ENCODE data around the gene KRTAP3-1. TPM values are rescaled to one million over a fixed set of nuclear protein-coding genes. Genes with fewer than 3 reads are reported as not detected.
A peak's percentile ranks its signal among the peaks of the same experiment; 100 is the strongest.
"Not testable (repeated sequence)": the region's sequence is repeated elsewhere in the genome, so short reads cannot be mapped to it uniquely, and the experiment has no call there.

The KRTAP3-1 gene
- polyA plus RNA-seq, 6 donors from 2014 or later = not detected

DNA sequence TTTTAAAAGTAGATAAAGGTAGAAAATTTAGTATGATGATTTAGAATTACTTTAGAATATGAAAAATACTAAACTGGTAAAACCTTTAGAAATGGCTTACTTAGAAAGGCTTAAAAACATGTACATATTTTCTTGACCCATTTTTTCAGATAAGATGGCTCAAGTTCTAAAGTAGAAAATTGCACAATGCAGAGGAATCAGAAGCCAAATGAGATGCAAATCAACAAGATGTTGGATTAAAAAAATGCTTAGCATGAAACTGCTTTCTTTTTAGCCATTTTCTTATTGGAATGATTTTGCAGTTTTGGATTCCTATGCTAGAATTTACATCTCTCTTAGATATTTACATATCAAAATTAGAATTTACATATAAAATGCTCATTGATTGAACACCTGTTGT, 1.5 kb upstream of the KRTAP3-1 start:
- no peak for ATAC-seq (ENCODE audit: low read depth in 2 of 2)

DNA sequence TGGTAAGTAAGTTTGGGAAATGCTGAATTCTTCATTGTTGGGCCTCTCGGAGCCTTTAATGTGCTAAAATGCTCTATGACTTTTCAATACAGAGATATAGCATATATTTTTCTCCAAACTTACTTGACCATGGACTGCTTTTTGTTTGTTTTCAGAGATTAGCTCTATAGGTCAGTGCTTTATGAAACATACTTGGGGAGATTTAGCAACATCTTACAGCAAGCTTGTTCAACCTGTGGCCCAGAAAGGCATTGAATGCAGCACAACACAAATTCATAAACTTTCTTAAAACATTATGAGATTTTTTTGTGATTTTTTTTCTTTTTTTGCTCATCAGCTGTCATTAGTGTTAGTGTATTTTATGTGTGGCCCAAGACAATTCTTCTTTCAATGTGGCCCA, 1.0 kb upstream of the KRTAP3-1 start:
- no peak for ATAC-seq (ENCODE audit: low read depth in 2 of 2)
- no peaks in the 10 kb centered on the region for H3K36me3 Mint-ChIP-seq
- no peak for DNase-seq
- no peaks in the 10 kb centered on the region for H3K9me3 Mint-ChIP-seq
- no peak overlapping the region for H3K4me3 Mint-ChIP-seq
- peaks cover 0 to 1% (median 0%) of the 10 kb centered on the region in 3 donors for H3K4me1 Mint-ChIP-seq
- H3K27ac Mint-ChIP-seq = no peak overlapping the region
- H3K27me3 Mint-ChIP-seq = peaks cover 0 to 12% (median 0%) of the 10 kb centered on the region in 3 donors

More for the DNA sequence above, 1.5 kb upstream of the KRTAP3-1 start:
- H3K9me3 Mint-ChIP-seq = no peaks in the 10 kb centered on the region
- H3K27ac Mint-ChIP-seq = peak overlapping the region in 1 of 6 donors; percentile 12
- H3K4me1 Mint-ChIP-seq = peaks cover 2 to 6% (median 3%) of the 10 kb centered on the region in 3 donors
- no peaks in the 10 kb centered on the region for H3K36me3 Mint-ChIP-seq
- no peak for DNase-seq
- no peak overlapping the region for H3K4me3 Mint-ChIP-seq
- H3K27me3 Mint-ChIP-seq = peaks cover 0 to 15% (median 0%) of the 10 kb centered on the region in 3 donors

DNA sequence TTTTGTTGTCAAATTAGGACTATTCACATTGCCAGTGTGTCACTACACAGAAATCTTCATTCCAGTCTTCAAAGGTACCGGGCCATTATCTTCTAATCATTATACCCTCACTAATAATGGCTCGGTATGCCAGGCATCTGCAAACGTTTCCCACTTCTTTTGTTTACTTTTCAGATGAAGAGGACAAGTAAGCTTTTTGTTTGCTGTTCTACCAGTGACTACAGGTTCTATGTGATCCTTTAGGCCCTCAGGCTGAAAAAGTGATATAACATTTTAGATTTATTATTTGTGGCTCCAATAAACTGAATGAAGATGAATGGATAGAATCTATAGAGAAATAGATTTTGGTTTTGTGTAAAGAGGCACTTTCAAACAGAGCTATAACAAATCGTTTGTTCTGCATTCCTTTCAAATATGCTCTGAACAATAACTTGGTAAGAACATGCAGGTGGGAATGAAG, 403 bp upstream of the KRTAP3-1 start:
- H3K27ac Mint-ChIP-seq = no peak overlapping the region
- no peaks in the 10 kb centered on the region for H3K9me3 Mint-ChIP-seq
- no peak for DNase-seq
- no peak overlapping the region for H3K4me3 Mint-ChIP-seq
- no peaks in the 10 kb centered on the region for H3K36me3 Mint-ChIP-seq
- H3K4me1 Mint-ChIP-seq = no peaks in the 10 kb centered on the region
- no peak for ATAC-seq (ENCODE audit: low read depth in 2 of 2)
- peaks cover 0 to 16% (median 3%) of the 10 kb centered on the region in 3 donors for H3K27me3 Mint-ChIP-seq

DNA sequence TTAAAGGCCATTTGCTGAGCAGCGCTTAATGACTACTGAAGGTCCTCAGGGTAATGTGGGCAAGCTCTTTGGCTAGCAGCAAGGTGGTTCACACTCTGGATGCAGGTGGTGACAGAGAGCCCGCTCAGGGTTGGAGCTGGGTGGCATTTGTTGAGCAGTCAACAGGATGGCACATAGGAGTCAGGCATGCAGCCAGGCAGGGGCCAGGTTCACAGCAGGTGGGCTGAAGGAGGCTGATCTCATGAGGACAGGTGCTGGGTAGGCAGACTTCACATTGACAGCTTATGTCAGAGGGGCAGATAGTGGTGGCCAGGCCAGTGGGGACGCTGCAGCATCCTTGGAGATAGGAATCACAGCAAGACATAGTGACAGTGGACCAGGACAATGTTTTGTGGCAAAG, 4.5 kb downstream of the KRTAP3-1 start:
- peaks cover 21 to 34% (median 27%) of the 10 kb centered on the region in 3 donors for H3K27me3 Mint-ChIP-seq
- H3K4me3 Mint-ChIP-seq = no peak overlapping the region
- no peaks in the 10 kb centered on the region for H3K36me3 Mint-ChIP-seq
- no peak overlapping the region for H3K27ac Mint-ChIP-seq
- H3K4me1 Mint-ChIP-seq = no peaks in the 10 kb centered on the region
- DNase-seq (no peak), ATAC-seq (ENCODE audit: low read depth in 2 of 2) (no peak)
- peaks cover 0 to 2% (median 0%) of the 10 kb centered on the region in 7 donors for H3K9me3 Mint-ChIP-seq

DNA sequence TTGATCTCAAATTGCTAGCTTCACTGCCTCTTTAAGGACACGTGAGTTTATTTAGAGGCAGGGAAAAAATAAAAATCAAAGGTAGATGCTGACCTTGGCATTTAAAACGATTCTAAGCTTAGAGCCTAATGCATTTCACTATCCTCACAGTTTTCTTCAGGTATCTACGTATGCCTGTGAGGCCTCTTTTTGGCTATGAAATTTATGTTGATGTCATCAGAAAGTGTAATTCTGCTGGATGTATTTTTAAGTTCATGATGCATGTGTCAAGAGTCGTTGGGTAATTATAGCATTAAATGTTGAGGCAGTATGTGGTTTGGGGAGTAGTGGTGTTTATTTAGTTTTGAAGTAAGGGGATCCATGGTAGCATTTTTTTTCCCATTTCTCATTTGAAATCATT, 5.0 kb downstream of the KRTAP3-1 start:
- Mint-ChIP-seq H3K4me3 (no peak overlapping the region), H3K4me1 (no peaks in the 10 kb centered on the region), H3K36me3 (no peaks in the 10 kb centered on the region), H3K27ac (peak overlapping the region in 1 of 6 donors; percentile 14), H3K27me3 (peaks cover 21 to 38% (median 31%) of the 10 kb centered on the region in 3 donors), H3K9me3 (peaks cover 0 to 3% (median 0%) of the 10 kb centered on the region in 7 donors)
- DNase-seq = no peak
- no peak for ATAC-seq (ENCODE audit: low read depth in 2 of 2)

DNA sequence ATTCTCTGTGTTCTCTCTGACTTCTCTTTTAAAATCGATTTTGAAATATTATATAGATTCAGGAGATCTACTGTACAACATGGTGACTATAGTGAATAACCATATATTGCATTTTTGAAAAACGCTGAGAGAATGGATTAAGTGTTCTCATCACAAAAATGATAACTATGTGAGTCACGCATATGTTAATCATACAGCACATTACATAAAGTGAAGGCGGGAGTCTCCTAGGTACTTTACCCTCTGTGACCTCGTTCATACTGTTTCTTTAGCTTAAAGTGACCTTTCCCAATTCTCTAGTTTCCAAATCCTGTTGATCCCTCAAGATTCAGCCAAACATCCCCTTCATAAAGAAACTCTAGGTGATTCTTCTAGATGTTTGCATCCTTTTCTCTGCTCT, 6.1 kb downstream of the KRTAP3-1 start:
- Mint-ChIP-seq H3K4me3 (no peak overlapping the region), H3K27me3 (peaks cover 21 to 48% (median 31%) of the 10 kb centered on the region in 3 donors), H3K36me3 (no peaks in the 10 kb centered on the region), H3K4me1 (no peaks in the 10 kb centered on the region), H3K9me3 (peaks cover 0 to 3% (median 0%) of the 10 kb centered on the region in 7 donors), H3K27ac (no peak overlapping the region)
- ATAC-seq (ENCODE audit: low read depth in 2 of 2) (no peak), DNase-seq (no peak)

DNA sequence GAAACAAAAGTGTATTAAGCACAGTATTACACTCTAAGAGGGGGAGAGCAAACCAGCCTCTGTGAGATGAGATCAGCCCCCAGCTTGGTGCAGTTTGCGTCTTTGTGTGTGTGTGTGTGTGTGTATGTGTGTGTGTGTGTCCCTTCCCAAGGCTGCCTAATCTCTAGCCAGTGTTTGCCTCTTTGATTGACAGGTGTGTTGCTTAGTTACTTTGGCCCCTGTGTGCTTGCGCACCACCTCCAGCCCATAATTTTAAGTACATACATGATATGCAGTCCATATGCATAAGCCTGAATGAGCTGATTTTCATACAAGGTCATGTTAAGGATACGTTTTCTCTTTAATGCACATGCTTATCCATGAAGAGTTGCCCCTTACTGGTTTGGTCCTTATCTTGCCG, 7.1 kb downstream of the KRTAP3-1 start:
- Mint-ChIP-seq H3K27ac (no peak overlapping the region), H3K27me3 (peaks cover 30 to 59% (median 40%) of the 10 kb centered on the region in 3 donors), H3K4me3 (no peak overlapping the region)

DNA sequence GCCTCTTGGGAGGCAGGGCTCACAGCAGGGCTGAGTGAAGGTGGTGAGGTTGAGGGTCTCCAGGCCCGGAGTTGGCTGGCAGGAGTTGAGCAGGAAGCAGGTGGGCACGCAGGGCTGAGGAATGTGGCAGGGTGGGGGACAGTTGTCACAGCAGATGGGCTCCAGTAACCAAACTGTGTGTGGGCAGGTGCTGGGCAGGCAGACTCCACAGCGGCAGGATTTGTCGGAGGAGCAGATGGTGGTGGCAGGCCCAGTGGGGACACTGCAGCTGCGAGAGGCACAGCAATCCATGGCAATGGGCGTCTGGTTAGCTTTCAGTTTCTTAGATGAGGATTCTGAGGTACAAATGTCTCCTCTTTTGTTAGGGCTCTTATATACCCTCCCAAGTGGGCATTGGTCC, 9.4 kb downstream of the KRTAP3-1 start, which contains the start of gene KRTAP3-2:
TSS of gene KRTAP3-2 (minus strand) at position 344 of the 400 bp plus-strand sequence. CDS start at position 291, 53 bp downstream.
- not testable (repeated sequence) for H3K27ac Mint-ChIP-seq; H3K36me3 Mint-ChIP-seq; ATAC-seq (ENCODE audit: low read depth in 2 of 2); H3K4me3 Mint-ChIP-seq; DNase-seq; H3K4me1 Mint-ChIP-seq; H3K9me3 Mint-ChIP-seq
- H3K27me3 Mint-ChIP-seq = peaks cover 38 to 70% (median 49%) of the 10 kb centered on the region in 3 donors

More for the DNA sequence above, 7.1 kb downstream of the KRTAP3-1 start:
- DNase-seq = no peak
- peaks cover 0 to 3% (median 0%) of the 10 kb centered on the region in 7 donors for H3K9me3 Mint-ChIP-seq
- no peaks in the 10 kb centered on the region for H3K4me1 Mint-ChIP-seq
- no peaks in the 10 kb centered on the region for H3K36me3 Mint-ChIP-seq
- no peak for ATAC-seq (ENCODE audit: low read depth in 2 of 2)

DNA sequence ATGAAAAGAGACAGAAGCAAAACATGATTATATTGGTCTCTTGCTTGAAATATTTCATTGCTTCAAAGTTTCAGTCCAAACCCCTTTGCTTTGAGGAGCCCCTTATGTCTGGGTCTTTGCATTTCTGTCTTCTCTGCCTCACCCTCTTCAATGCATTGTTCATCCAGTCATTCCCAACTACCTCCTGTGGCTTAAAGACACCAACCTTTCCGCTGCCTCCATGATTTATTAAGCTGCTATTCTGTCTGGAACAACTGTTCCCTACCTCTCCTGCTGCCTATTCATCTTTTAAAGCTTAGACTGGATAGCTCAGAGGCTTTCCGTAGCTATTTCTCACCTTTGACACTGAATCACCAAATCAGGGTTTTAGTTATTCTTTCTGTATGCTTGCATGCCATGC, 11.6 kb downstream of the KRTAP3-1 start:
- Mint-ChIP-seq H3K9me3 (peaks cover 0 to 3% (median 0%) of the 10 kb centered on the region in 7 donors), H3K36me3 (no peaks in the 10 kb centered on the region), H3K27ac (no peak overlapping the region), H3K27me3 (peaks cover 42 to 70% (median 56%) of the 10 kb centered on the region in 3 donors), H3K4me3 (no peak overlapping the region), H3K4me1 (no peaks in the 10 kb centered on the region)
- ATAC-seq (ENCODE audit: low read depth in 2 of 2) (no peak), DNase-seq (no peak)

DNA sequence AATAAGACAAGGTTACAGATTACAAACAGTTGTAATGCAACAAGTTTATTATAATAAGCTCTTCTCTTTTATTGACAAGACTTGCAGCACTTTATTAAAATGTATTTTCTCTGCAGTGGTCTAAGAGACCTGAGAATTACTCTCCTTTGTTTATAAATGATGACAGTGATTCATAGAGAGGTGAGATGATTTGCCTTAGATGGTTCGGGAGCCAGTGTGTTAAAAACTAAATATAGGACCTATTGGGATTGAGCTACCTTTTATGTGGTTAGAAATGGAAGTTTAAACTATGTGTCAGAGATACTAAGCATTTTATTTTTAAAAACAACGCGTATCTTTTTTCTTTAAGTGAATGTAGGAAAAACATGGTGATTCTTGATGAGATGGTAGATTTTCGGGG, 12.1 kb downstream of the KRTAP3-1 start:
- peaks cover 0 to 3% (median 0%) of the 10 kb centered on the region in 7 donors for H3K9me3 Mint-ChIP-seq
- ATAC-seq (ENCODE audit: low read depth in 2 of 2) (no peak), DNase-seq (no peak)
- no peak overlapping the region for H3K4me3 Mint-ChIP-seq
- no peaks in the 10 kb centered on the region for H3K4me1 Mint-ChIP-seq
- H3K27ac Mint-ChIP-seq = no peak overlapping the region
- no peaks in the 10 kb centered on the region for H3K36me3 Mint-ChIP-seq
- peaks cover 37 to 70% (median 62%) of the 10 kb centered on the region in 3 donors for H3K27me3 Mint-ChIP-seq

DNA sequence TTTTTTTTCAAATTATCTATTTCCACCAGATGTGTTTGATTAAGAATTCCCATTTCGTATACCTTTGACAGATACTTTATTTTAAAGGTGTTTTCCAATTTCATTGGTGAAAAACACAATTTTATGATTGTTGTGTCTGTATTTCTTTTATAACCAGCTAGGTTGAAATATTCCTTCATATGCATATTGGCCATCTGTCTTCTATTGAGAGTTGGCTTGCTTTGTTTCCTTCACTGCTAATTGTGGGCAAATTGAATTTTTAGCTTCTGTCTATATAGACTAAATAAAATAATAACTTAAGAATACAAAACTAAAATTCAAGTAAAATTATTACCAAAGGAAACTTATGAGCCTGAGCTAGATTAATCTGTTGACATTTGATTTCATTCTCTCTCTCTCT, 13.8 kb downstream of the KRTAP3-1 start:
- no peaks in the 10 kb centered on the region for H3K4me1 Mint-ChIP-seq
- H3K36me3 Mint-ChIP-seq = no peaks in the 10 kb centered on the region
- no peak overlapping the region for H3K27ac Mint-ChIP-seq
- ATAC-seq (ENCODE audit: low read depth in 2 of 2) (no peak), DNase-seq (no peak)
- H3K4me3 Mint-ChIP-seq = no peak overlapping the region
- peaks cover 35 to 61% (median 56%) of the 10 kb centered on the region in 3 donors for H3K27me3 Mint-ChIP-seq
- H3K9me3 Mint-ChIP-seq = peaks cover 0 to 8% (median 0%) of the 10 kb centered on the region in 7 donors

DNA sequence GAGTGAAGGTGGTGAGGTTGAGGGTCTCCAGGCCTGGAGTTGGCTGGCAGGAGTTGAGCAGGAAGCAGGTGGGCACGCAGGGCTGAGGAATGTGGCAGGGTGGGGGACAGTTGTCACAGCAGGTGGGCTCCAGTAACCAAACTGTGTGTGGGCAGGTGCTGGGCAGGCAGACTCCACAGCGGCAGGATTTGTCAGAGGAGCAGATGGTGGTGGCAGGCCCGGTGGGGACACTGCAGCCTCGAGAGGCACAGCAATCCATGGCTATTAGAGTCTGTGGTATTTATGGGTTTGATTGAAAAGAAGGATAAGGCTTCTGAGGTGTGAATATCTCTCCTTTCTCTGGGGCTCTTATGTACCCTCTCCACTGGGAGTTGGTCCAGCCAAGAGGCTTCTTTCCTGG, 15.1 kb downstream of the KRTAP3-1 start, which contains the start of gene KRTAP3-3:
TSS of gene KRTAP3-3 (minus strand) at position 326 of the 400 bp plus-strand sequence. CDS start at position 259, 67 bp downstream.
- H3K4me3 Mint-ChIP-seq = no peak within 1 kb of the TSS
- H3K27me3 Mint-ChIP-seq = peaks cover 35 to 52% (median 46%) of the 10 kb centered on the region in 3 donors
- no peaks in the 10 kb centered on the region for H3K4me1 Mint-ChIP-seq
- DNase-seq (no peak), ATAC-seq (ENCODE audit: low read depth in 2 of 2) (no peak)
- no peaks in the 10 kb centered on the region for H3K36me3 Mint-ChIP-seq
- peak within 1 kb of the TSS in 3 of 6 donors; percentile 6 to 94 (median 37) for H3K27ac Mint-ChIP-seq
- peaks cover 0 to 5% (median 0%) of the 10 kb centered on the region in 7 donors for H3K9me3 Mint-ChIP-seq

DNA sequence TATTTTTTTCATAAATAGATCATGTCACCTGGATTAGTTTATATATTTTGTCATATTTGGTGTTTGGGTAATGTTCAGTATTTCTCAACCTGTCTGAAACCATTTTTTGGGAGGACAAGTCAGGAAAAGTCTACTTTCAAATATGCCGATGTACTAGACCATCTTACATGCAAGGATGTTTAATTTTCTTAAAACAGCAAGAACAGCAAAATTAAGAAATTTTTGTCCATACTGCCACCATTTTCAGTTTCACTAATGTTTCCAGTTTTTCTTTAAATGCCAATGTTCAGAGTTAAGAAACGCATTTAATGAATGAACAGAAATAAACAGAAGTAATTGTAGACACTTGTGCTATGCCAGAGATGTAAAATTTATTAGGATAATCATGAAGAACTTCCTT, 15.8 kb downstream of the KRTAP3-1 start:
- peaks cover 0 to 5% (median 0%) of the 10 kb centered on the region in 7 donors for H3K9me3 Mint-ChIP-seq
- no peak overlapping the region for H3K4me3 Mint-ChIP-seq
- peaks cover 35 to 46% (median 42%) of the 10 kb centered on the region in 3 donors for H3K27me3 Mint-ChIP-seq
- no peaks in the 10 kb centered on the region for H3K4me1 Mint-ChIP-seq
- H3K36me3 Mint-ChIP-seq = no peaks in the 10 kb centered on the region
- ATAC-seq (ENCODE audit: low read depth in 2 of 2) (no peak), DNase-seq (no peak)
- H3K27ac Mint-ChIP-seq = no peak overlapping the region

DNA sequence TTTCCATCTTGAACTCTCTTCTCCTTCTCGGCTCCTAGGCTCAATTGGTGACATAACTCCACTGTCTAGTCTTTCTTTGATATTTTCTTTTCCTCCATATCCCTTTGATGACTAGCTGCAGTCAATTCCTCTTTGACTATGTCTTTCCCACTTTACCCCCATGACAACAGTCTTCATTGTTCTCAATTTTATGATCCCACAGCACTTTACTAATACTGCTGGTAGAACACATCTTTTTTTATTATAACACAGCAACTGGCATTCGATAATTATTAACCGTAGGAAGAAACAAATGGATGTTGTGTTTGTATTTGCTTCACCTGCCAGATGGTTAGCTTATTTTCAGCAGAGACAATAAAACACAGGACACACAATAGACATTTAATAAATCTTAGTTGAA, 16.3 kb downstream of the KRTAP3-1 start:
- Mint-ChIP-seq H3K27me3 (peaks cover 36 to 42% (median 41%) of the 10 kb centered on the region in 3 donors), H3K27ac (no peak overlapping the region), H3K4me1 (peaks cover 2 to 3% (median 3%) of the 10 kb centered on the region in 3 donors), H3K9me3 (peaks cover 0 to 5% (median 0%) of the 10 kb centered on the region in 7 donors), H3K36me3 (no peaks in the 10 kb centered on the region), H3K4me3 (no peak overlapping the region)
- ATAC-seq (ENCODE audit: low read depth in 2 of 2) = no peak
- no peak for DNase-seq
